Measurements from ENCODE around the gene RUVBL1.

Gene RUVBL1

GRCh38 chr3:128071771-128072453 is 51.7 kb downstream of the RUVBL1 start:
- peaks cover 27% of the 10 kb centered on the region for H3K36me3 ChIP-seq (ENCODE audit: insufficient read depth)
- H3K79me2 ChIP-seq (ENCODE audit: insufficient read depth, low read depth): no peaks in the 10 kb centered on the region
- no peaks in the 10 kb centered on the region for H3K4me1 ChIP-seq (ENCODE audit: low read depth, poor library complexity, severe bottlenecking)
- no peak overlapping the region for H3K4me2 ChIP-seq
- no peaks in the 10 kb centered on the region for H3K27me3 ChIP-seq (ENCODE audit: insufficient read depth, low read depth)
- H3K4me3 ChIP-seq (IDR thresholded peaks at IDR 0.05; ENCODE audit: insufficient read depth, low read depth, low read length): no peak overlapping the region
- H3K9ac ChIP-seq: no peak overlapping the region
- TF ChIP-seq CTCF (conservative IDR thresholded peaks at IDR 0.05; ENCODE audit: low read depth, low read length): no peak
- H3K27ac ChIP-seq: no peak overlapping the region; the same call in 1 of the 2 replicates
- H4K20me1 ChIP-seq (ENCODE audit: insufficient read depth): peaks cover 2% of the 10 kb centered on the region; the same call in 1 of the 2 replicates
- no peak overlapping the region for H2AFZ ChIP-seq (ENCODE audit: low read depth)

DNA sequence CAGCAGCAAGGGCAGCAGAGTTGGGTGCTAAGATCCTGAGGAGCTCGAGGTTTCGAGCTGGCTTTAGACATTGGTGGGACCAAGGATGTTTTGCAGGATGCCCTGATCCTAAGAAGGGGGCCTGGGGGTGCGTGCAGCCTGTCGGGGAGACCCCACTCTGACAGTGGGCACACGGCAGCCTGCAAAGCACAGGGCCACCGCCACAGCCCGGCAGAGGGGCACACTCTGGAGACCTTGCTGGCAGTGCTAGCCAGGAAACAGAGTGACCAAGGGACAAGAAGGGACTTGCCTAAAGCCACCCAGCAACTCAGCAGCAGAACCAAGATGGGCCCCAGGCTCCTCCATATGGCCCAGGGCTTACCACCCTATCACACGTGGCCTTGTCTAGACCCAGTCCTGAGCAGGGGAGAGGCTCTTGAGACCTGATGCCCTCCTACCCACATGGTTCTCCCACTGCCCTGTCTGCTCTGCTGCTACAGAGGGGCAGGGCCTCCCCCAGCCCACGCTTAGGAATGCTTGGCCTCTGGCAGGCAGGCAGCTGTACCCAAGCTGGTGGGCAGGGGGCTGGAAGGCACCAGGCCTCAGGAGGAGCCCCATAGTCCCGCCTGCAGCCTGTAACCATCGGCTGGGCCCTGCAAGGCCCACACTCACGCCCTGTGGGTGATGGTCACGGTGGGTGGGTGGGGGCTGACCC is 52.6 kb downstream of the RUVBL1 start:
- H3K4me3 ChIP-seq (IDR thresholded peaks at IDR 0.05; ENCODE audit: insufficient read depth, low read depth, low read length): no peak overlapping the region
- peaks cover 34% of the 10 kb centered on the region for H3K36me3 ChIP-seq (ENCODE audit: insufficient read depth)
- H3K4me2 ChIP-seq: no peak overlapping the region
- H3K9ac ChIP-seq: no peak overlapping the region
- peaks cover 3% of the 10 kb centered on the region; the same call in 1 of the 2 replicates for H4K20me1 ChIP-seq (ENCODE audit: insufficient read depth)
- TF ChIP-seq CTCF (conservative IDR thresholded peaks at IDR 0.05; ENCODE audit: low read depth, low read length): no peak
- no peak overlapping the region for H2AFZ ChIP-seq (ENCODE audit: low read depth)
- no peak overlapping the region for H3K27ac ChIP-seq
- H3K4me1 ChIP-seq (ENCODE audit: low read depth, poor library complexity, severe bottlenecking): no peaks in the 10 kb centered on the region
- H3K27me3 ChIP-seq (ENCODE audit: insufficient read depth, low read depth): no peaks in the 10 kb centered on the region
- H3K79me2 ChIP-seq (ENCODE audit: insufficient read depth, low read depth): no peaks in the 10 kb centered on the region; the same call in 1 of the 2 replicates

GRCh38 chr3:128069271-128069670 is 54.3 kb downstream of the RUVBL1 start:
- no peak for TF ChIP-seq CTCF (conservative IDR thresholded peaks at IDR 0.05; ENCODE audit: low read depth, low read length)
- no peaks in the 10 kb centered on the region; the same call in 1 of the 2 replicates for H3K79me2 ChIP-seq (ENCODE audit: insufficient read depth, low read depth)
- H3K9ac ChIP-seq: no peak overlapping the region
- peaks cover 6% of the 10 kb centered on the region; the same call in 1 of the 2 replicates for H4K20me1 ChIP-seq (ENCODE audit: insufficient read depth)
- no peak overlapping the region for H3K4me2 ChIP-seq
- H2AFZ ChIP-seq (ENCODE audit: low read depth): no peak overlapping the region
- H3K4me1 ChIP-seq (ENCODE audit: low read depth, poor library complexity, severe bottlenecking): no peaks in the 10 kb centered on the region
- no peak overlapping the region for H3K4me3 ChIP-seq (IDR thresholded peaks at IDR 0.05; ENCODE audit: insufficient read depth, low read depth, low read length)
- no peak overlapping the region for H3K27ac ChIP-seq
- H3K27me3 ChIP-seq (ENCODE audit: insufficient read depth, low read depth): no peaks in the 10 kb centered on the region
- peaks cover 45% of the 10 kb centered on the region for H3K36me3 ChIP-seq (ENCODE audit: insufficient read depth)

DNA sequence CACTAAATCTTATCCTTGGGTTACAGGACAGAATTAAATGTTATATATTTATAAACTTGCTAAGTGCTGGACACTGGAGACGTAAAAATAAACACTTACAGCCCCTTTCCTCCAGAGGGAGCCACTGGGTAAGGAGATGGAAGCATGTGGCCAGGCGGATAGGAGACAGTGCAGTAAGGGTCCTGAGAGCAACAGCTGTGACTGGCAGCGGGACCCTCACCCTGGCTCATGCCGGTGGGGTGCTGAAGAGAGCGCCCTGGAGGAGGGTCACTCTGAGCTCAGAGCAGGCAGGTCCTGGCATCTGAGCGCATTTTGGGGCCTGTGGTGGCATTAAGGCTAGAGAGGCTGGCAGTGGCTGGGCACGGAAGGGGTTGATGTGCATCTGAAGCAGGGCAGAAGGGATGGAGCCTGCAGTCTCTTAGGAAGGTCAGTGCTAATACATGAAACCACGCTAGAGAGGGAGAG is 55.4 kb downstream of the RUVBL1 start:
- H3K4me1 ChIP-seq (ENCODE audit: low read depth, poor library complexity, severe bottlenecking): no peaks in the 10 kb centered on the region
- no peaks in the 10 kb centered on the region; the same call in 1 of the 2 replicates for H3K79me2 ChIP-seq (ENCODE audit: insufficient read depth, low read depth)
- H3K27me3 ChIP-seq (ENCODE audit: insufficient read depth, low read depth): no peaks in the 10 kb centered on the region
- no peak overlapping the region for H3K27ac ChIP-seq
- peak; percentile 90 for TF ChIP-seq CTCF (conservative IDR thresholded peaks at IDR 0.05; ENCODE audit: low read depth, low read length)
- peaks cover 6% of the 10 kb centered on the region; the same call in 1 of the 2 replicates for H4K20me1 ChIP-seq (ENCODE audit: insufficient read depth)
- no peak overlapping the region for H3K9ac ChIP-seq
- no peak overlapping the region for H3K4me3 ChIP-seq (IDR thresholded peaks at IDR 0.05; ENCODE audit: insufficient read depth, low read depth, low read length)
- no peak overlapping the region for H3K4me2 ChIP-seq
- H2AFZ ChIP-seq (ENCODE audit: low read depth): no peak overlapping the region
- H3K36me3 ChIP-seq (ENCODE audit: insufficient read depth): peaks cover 49% of the 10 kb centered on the region
